Ishikawa (cell line): Measurements from ENCODE around the gene LDLRAP1.

Experiments used
- CREB1 ChIP-seq: IDR thresholded peaks from 2 replicates; pipeline ENCODE4 v1.6.1; 2012; ENCODE audit warnings: low read depth
- RAD21 ChIP-seq: IDR thresholded peaks from 2 replicates; pipeline ENCODE4 v1.6.1; 2012; ENCODE audit warnings: low read depth
- REST ChIP-seq: IDR thresholded peaks from 2 replicates; pipeline ENCODE4 v1.6.1; 2012; ENCODE audit warnings: low read depth, mild to moderate bottlenecking
- USF1 ChIP-seq: IDR thresholded peaks from 2 replicates; pipeline ENCODE4 v1.6.1; 2012
- YY1 ChIP-seq: IDR thresholded peaks from 2 replicates; pipeline ENCODE4 v1.6.1; 2012; ENCODE audit warnings: low read depth

- TF ChIP-seq CREB1 (no peak), RAD21 (no peak), REST (no peak), YY1 (no peak), USF1 (no peak)
Measured at GRCh38 chr1:25594971-25595370, 51.6 kb downstream of the LDLRAP1 start.
